Fibroblast of pulmonary artery (primary cell): Measurements from ENCODE around the gene ST8SIA1.

Experiments used
- DNase-seq: peaks from one replicate; pipeline ENCODE4 v3.0.0-alpha.2; 2010; ENCODE audit warnings: low read depth
- H3K4me3 ChIP-seq: replicated peaks from 2 replicates; pipeline ENCODE4 v1.5.1; 2011; ENCODE audit warnings: low read depth, mild to moderate bottlenecking, control low read depth, low read length, moderate library complexity
- TF ChIP-seq, protein P1 (sequence below): IDR thresholded peaks from 2 replicates; pipeline ENCODE4 v1.5.1; 2011; ENCODE audit warnings: mild to moderate bottlenecking, control low read depth, low read length, inconsistent platforms; ENCODE audit errors: missing control alignments

The ST8SIA1 gene

DNA sequence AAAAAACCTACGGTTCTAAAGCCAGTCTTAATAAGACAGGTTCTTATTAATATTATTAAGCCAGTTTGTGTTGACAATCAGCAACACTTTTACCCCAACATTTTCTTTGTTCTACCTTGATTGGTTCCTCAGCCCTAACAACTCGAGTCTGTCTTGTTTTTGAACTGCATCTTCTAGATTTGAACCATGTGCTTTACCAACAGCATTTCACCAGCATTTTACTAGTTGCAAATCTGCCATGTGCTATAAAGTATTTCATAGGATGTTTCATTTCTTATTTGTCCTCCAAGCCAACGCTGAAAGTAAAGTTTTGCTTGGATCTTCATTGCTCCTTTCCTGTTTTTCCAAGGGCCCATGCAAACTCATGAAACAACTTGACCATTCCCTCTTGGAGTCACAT is 133.4 kb downstream of the ST8SIA1 start:
- no peak for DNase-seq
- TF ChIP-seq, protein P1, sequence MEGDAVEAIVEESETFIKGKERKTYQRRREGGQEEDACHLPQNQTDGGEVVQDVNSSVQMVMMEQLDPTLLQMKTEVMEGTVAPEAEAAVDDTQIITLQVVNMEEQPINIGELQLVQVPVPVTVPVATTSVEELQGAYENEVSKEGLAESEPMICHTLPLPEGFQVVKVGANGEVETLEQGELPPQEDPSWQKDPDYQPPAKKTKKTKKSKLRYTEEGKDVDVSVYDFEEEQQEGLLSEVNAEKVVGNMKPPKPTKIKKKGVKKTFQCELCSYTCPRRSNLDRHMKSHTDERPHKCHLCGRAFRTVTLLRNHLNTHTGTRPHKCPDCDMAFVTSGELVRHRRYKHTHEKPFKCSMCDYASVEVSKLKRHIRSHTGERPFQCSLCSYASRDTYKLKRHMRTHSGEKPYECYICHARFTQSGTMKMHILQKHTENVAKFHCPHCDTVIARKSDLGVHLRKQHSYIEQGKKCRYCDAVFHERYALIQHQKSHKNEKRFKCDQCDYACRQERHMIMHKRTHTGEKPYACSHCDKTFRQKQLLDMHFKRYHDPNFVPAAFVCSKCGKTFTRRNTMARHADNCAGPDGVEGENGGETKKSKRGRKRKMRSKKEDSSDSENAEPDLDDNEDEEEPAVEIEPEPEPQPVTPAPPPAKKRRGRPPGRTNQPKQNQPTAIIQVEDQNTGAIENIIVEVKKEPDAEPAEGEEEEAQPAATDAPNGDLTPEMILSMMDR, result no peak
- H3K4me3 ChIP-seq, result no peak overlapping the region

DNA sequence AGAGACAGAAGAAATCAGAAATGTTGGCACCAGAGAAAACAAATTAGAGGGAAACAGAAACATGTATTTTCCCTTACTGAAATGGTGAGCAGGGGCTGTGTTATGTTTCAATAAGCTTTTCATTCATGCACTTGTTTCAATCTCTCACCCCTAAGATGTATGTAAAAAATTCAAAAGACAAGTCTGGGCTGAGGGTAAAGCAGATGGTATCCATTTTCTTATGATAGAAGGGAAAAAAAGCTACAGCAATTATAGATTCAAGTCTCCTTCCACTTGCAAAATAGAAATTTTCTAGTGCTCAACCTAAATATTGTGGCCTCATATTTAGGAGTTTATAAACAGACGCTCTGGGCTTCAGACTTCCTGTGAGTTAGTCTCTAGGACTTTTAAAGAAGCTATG is 138.3 kb downstream of the ST8SIA1 start:
- TF ChIP-seq, protein P1, result no peak
- no peak for DNase-seq
- H3K4me3 ChIP-seq, result no peak overlapping the region

DNA sequence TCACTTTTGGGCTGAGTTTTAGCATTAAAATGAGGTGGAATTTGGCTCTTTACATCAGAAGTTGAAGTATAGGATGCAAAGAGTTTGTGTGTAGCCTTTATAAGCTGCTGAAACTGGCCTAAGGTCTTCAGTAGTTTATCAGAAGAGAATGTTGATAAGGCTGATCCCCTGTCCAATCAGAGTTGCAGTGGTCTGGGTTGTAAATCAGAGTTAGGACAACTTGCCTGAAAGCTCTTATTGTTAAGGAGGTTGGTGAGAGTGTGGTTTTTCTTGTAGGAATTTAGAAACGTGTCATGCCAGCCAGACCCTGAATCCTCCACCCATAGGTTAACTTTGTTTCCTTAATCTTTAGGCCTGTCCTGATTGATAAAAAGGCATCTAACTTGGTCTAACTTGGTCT is 143.5 kb downstream of the ST8SIA1 start:
- TF ChIP-seq, protein P1, result no peak
- no peak for DNase-seq
- no peak overlapping the region for H3K4me3 ChIP-seq

DNA sequence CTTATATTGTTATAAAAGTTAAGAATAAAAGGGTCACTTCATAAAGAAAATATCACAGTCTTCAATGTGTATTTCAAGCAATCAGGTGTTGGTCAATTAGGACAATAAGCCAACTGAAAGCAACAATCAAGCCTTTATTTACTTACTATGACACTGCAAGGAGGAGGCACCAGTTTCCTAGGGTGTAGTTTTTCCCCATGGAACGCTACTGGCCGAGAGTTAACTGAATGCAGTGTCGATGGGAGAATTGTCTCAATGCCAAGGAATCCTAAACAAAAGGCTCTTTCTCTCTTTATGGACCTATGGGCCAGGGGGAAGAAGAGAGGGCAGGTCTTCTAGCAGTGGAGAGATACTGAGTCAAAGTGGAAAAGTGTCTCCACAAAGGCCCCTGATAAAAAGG is 146.1 kb downstream of the ST8SIA1 start:
- no peak overlapping the region for H3K4me3 ChIP-seq
- TF ChIP-seq, protein P1, result no peak
- DNase-seq, result no peak

DNA sequence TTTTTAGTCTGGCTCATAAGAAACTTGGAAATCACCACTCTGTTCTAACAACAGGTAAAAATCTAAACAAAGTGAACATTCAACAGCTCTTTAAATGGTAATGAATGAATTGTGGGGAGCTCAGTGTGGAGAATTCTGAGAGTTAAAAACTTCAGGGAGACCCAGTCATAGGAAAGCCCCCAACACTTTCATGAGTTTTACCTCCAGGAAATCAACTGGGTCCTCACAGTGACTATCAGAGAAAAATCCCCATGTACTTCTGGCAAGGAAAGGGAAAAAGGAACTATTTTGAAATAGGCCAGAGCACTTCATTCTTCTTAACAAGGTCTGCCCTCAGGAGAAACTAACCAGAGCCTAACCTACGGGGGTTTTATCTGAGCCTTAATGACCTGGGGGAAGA is 153.8 kb downstream of the ST8SIA1 start:
- TF ChIP-seq, protein P1, result no peak
- H3K4me3 ChIP-seq, result no peak overlapping the region
- DNase-seq, result no peak

DNA sequence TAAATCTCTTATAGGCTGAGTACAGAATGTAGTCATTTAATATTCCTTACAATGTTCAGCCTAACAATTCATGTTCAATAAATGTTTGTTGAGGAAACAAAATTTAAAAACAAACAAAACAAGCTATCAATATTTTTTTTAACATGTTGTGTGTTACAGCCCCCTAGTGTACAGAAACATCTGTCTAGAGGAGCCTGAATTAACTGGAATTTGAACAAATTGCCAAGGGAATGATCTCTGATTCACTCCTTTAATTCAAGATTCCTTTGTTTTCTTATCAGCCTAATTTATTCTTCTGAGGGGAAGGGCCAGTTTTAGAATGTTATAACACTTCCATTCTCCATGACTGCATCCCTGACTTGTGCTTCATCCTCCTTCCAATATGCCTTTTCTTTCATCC is 161.3 kb downstream of the ST8SIA1 start:
- H3K4me3 ChIP-seq, result no peak overlapping the region
- TF ChIP-seq, protein P1, result peak; percentile 16
- peak; percentile 1 for DNase-seq

DNA sequence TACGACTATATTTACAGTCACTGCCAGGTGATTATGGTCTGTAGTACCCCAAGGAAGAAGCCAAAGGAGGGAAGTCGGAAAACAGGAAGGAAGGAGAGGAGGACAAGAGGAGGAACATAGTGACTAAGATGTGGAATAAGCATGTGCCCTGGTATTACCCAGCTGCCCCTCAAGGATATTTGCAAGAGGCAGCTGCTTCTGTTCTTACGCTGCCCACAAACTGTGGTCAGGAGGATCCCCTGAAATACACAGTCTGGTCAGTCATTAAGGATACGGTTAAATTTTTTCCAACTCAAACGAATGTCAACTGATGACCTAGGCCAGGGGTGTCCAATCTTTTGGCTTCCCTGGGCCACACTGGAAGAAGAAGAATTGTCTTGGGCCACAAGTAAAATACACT is 162.0 kb downstream of the ST8SIA1 start:
- H3K4me3 ChIP-seq, result no peak overlapping the region
- TF ChIP-seq, protein P1, result no peak
- DNase-seq, result no peak
